ENCODE measurements around the gene BDH2.

Gene BDH2

GRCh38 chr4:103079621-103080020 lies 20.0 kb downstream of the BDH2 start:
- DNase-seq = no peak

DNA sequence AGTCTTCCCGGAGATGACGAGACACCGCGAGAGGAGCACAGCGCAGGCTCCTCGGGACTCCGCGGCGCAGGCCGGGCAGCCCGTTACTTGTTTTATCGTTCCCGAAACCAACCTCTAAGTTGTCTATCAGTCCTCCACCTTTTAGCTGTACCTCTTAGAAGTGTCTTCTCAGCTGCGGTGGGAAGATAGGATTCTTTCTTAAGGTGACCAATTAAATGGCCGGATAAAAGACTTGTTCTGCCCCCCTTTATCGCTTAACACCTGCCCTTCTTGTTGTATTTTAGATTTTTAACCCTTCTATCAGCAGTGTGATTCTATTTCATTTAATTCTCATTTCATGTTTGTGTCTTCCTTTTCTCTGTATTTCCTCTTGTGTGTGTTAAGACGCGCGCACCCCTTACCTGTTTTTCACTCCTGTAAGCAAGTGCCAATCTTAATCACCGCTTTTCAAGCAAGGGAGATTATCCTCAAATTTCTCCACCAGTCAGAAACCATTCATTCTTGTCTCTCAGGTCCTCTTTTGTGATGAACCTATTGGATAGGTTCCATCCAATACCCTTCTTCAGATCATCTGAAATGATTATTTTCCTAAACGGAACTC lies 22.8 kb downstream of the BDH2 start, which contains the start of gene SLC9B2:
Gene SLC9B2, minus strand, starts transcription at position 15 of the 601 bp plus-strand sequence. CDS start 9,211 bp downstream, outside the sequence.
- DNase-seq = no peak

DNA sequence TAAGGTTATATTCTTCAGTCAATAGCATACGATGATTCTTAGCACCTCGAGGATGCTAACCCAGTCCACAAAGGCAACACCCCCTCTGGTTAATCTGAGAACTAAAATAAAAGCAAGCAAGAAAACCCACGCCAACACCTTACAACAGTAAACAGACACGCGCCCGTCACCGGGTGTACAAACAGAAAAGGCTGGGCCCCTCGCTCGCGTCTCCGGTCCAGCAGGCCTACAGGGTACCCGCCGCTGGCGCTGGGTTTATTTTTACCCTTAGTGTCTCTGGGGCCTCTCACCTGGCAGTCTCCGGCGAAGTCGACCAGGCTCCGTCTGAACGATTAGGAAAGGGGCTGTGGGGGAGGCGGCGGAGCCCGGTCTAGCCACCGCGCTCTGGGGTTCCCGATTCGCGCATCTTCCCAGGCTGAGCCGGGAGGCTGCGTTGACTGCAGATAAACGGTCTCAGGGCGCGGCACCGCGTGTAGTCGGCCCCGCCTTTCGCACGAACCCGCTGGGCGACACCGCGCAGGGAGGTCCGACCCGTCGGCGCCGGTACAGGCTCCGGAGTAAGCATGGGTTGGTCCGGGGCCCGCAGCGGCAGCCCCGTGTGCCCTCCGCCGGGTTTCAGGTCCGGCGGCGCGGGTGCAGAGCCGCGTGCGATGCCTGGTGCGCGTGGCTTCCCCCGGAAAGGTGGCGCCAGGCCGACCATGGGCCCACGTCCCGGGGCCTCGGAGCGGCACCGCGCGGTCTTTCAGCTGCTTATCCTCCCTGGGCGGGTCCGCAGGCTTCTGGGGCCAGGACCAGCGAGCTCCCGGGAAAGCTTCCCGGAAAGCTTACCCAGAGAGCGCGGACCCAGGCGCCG lies 23.5 kb downstream of the BDH2 start:
- DNase-seq = peak; percentile 58

GRCh38 chr4:103075435-103075893 lies 24.2 kb downstream of the BDH2 start:
- DNase-seq = no peak

- no peak for DNase-seq
These were observed 24.7 kb downstream of the BDH2 start for GRCh38 chr4:103074744-103075434.

GRCh38 chr4:103073792-103074438 lies 25.7 kb downstream of the BDH2 start:
- DNase-seq = no peak

- DNase-seq = no peak
These were observed 31.6 kb downstream of the BDH2 start for GRCh38 chr4:103067841-103068547.

GRCh38 chr4:103060453-103061148 lies 39.0 kb downstream of the BDH2 start:
- no peak for DNase-seq

DNA sequence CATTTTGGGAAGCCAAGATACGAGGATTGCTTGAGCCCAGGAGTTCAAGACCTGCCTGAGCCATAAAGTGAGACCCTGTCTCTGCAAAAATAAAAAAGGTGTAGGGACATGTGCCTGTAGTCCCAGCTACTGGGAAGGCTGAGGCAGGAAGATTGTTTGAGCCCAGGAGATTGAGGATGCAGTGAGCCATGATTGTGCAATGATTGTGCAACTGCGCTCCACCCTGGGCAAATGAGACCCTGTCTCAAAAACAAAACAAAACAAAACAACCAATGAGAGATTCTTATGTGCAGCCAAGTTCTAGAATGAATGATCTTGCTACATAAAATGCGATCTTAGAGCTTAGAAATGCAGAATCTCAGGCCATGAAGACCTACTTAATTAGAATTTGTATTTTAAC lies 45.6 kb downstream of the BDH2 start:
- DNase-seq = no peak

- no peak for DNase-seq
These were observed 46.9 kb downstream of the BDH2 start for GRCh38 chr4:103052779-103053178.

DNA sequence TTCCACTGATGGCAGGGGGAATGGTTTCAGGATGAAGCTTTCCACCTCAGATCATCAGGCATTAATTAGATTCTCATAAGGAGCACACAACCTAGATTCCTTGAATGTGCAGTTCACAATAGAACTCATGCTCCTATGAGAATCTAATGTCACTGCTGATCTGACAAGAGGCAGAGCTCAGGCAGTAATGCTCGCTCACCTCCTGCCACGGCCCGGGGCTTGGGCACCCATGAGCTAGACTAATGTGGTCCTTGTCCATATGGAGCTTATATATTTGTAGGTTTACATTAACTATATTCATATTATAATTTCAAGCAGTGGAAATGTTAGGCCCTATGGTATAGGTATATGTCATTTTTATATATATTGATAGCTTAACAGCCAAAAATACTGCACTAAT lies 47.5 kb downstream of the BDH2 start:
- DNase-seq = no peak

- DNase-seq = no peak
These were observed 48.7 kb downstream of the BDH2 start for GRCh38 chr4:103050736-103051436.

GRCh38 chr4:103046416-103047290 lies 53.0 kb downstream of the BDH2 start:
- peak; percentile 25 for DNase-seq

DNA sequence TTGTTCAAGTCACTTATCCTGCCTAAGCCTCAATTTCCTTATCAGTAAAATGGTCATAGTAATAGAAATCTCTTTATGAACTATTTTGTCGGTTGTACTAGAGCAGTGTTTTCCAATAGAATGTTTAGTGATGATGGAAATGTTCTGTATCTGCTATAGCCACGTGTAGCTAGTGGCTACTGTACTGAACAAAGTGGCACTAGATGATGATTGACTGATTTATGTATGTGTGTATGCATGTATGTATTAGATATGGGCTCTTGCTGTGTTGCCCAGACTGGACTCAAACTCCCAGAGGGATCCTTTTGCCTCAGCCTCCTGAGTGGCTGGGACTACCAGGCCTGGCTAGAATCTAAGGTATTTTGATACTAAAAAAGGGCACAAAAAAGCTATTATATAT lies 55.5 kb downstream of the BDH2 start:
- no peak for DNase-seq

- DNase-seq = no peak
These were observed 63.5 kb downstream of the BDH2 start for GRCh38 chr4:103036169-103036568.

DNA sequence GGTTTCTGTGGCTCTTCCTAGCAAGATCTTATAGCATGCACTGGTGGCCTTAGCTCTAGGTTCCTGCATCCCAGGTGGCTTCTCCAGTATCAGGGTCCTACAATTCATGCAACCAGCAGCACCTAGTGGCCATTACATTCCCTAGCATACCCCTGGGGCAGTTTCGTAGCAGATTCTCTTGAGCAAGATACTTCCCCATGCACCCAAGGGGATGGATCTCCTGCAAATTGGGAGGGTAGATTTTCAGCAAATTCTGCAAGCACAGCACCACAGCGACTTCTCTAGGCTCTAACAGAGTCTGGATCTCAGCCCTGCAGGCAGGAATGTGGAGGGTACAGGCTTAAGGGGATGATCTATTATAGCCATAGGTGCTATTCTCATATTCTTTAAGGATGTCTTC lies 67.1 kb downstream of the BDH2 start:
- DNase-seq = no peak

GRCh38 chr4:103030791-103031190 lies 68.8 kb downstream of the BDH2 start:
- no peak for DNase-seq

DNA sequence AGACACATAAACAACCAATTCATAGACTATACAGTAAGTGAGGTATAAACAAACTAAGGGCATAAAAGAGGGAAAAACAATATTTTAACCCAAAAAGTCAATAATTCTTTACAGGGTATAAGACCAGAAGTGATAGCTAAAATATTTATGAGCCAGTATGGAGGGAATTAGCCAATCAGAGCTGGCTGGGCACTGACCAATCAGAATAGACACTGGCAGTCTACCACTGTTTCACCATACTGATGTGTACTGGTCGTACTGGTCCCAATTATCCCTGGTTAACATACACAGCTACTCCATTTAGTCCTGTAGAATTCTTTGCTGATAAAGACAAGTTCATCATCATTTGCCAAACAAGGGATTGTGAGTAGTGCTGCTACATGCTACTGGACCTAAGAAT lies 70.3 kb downstream of the BDH2 start:
- no peak for DNase-seq

Measured in CD4-positive, alpha-beta T cell treated with Interferon gamma for 1 hour (primary cell).